Keratinocyte (primary cell): ENCODE data around the gene PRRC1. TPM values are rescaled to one million over a fixed set of nuclear protein-coding genes. Genes with fewer than 3 reads are reported as not detected.

Source experiments
- DNase-seq: peaks from one replicate; pipeline ENCODE4 v3.0.0-alpha.2; 2011; ENCODE audit warnings: low read depth, missing footprints, low spot score
- FAIRE-seq: peaks from 2 replicates; lab custom pipeline; 2011; peaks lifted over from hg19 to GRCh38; lab: Jason Lieb, UNC
- H2AFZ ChIP-seq: 2 replicates; pipeline ENCODE4 v1.6.0; 2012; ENCODE audit warnings: low read length, control low read depth, inconsistent platforms; ENCODE audit not compliant: control insufficient read depth
- H3K27ac ChIP-seq: 2 replicates; pipeline ENCODE4 v1.5.1; 2011; ENCODE audit warnings: low read length; ENCODE audit not compliant: control insufficient read depth, insufficient read depth
- H3K27me3 ChIP-seq: 3 replicates; pipeline ENCODE4 v1.6.0; 2011; ENCODE audit warnings: low read length; ENCODE audit not compliant: control insufficient read depth, insufficient read depth; ENCODE audit errors: extremely low read depth
- H3K36me3 ChIP-seq, 2 experiments: 2 replicates in 1 of 2; 3 replicates in 1 of 2; pipeline ENCODE4 v1.5.1; 2011; ENCODE audit warnings: low read length in 2 of 2, mild to moderate bottlenecking in 1 of 2; ENCODE audit not compliant: control insufficient read depth in 2 of 2, insufficient read depth in 2 of 2; ENCODE audit errors: extremely low read depth in 1 of 2
- H3K4me1 ChIP-seq: 3 replicates; pipeline ENCODE4 v1.5.1; 2011; ENCODE audit warnings: low read length; ENCODE audit not compliant: control insufficient read depth, insufficient read depth; ENCODE audit errors: extremely low read depth
- H3K4me2 ChIP-seq: 3 replicates; pipeline ENCODE4 v1.6.0; 2011; ENCODE audit warnings: low read depth, low read length; ENCODE audit not compliant: control insufficient read depth, insufficient read depth; ENCODE audit errors: extremely low read depth
- H3K4me3 ChIP-seq, 3 experiments: fragments of 200-600 bp in 1 of 3; sonication (generic) in 1 of 3; 2 replicates in 2 of 3; 3 replicates in 1 of 3; pipeline ENCODE4 v1.5.1; 2011 to 2016; ENCODE audit warnings: low read length in 3 of 3, mild to moderate bottlenecking in 3 of 3, control low read depth in 2 of 3, inconsistent platforms in 1 of 3, low read depth in 1 of 3, mixed read lengths in 1 of 3, mixed run types in 1 of 3, moderate library complexity in 1 of 3; ENCODE audit not compliant: control insufficient read depth in 2 of 3, insufficient read depth in 2 of 3; ENCODE audit errors: extremely low read depth in 1 of 3
- H3K79me2 ChIP-seq: 2 replicates; pipeline ENCODE4 v1.6.0; 2012; ENCODE audit warnings: low read length; ENCODE audit not compliant: control insufficient read depth, insufficient read depth
- H3K9ac ChIP-seq: 3 replicates; pipeline ENCODE4 v1.6.0; 2011; ENCODE audit warnings: low read length; ENCODE audit not compliant: control insufficient read depth, insufficient read depth; ENCODE audit errors: extremely low read depth
- H3K9me1 ChIP-seq: 3 replicates; pipeline ENCODE4 v1.6.0; 2011; ENCODE audit warnings: low read length; ENCODE audit not compliant: control insufficient read depth, insufficient read depth; ENCODE audit errors: extremely low read depth
- H3K9me3 ChIP-seq: 2 replicates; pipeline ENCODE4 v1.5.1; 2012; ENCODE audit warnings: low read depth, low read length; ENCODE audit not compliant: control insufficient read depth
- H4K20me1 ChIP-seq: 3 replicates; pipeline ENCODE4 v1.6.0; 2011; ENCODE audit warnings: low read length; ENCODE audit not compliant: control insufficient read depth, insufficient read depth; ENCODE audit errors: extremely low read depth
- CTCF ChIP-seq, 3 experiments: IDR thresholded peaks in 1 of 3; conservative IDR thresholded peaks in 1 of 3; optimal IDR thresholded peaks in 1 of 3; 2 replicates in 2 of 3; 3 replicates in 1 of 3; pipeline versions ENCODE3 to v1.5.1; 2011; ENCODE audit warnings: low read length in 3 of 3, mild to moderate bottlenecking in 3 of 3, moderate library complexity in 2 of 3, control low read depth in 1 of 3, inconsistent platforms in 1 of 3; ENCODE audit not compliant: insufficient read depth in 2 of 3; ENCODE audit errors: extremely low read depth in 1 of 3
- EZH2 ChIP-seq: IDR thresholded peaks from one replicate; pipeline ENCODE4 v1.6.1; 2012; ENCODE audit warnings: inconsistent platforms, mild to moderate bottlenecking, low read length, moderate library complexity
- dilution Hi-C: fragments of 300-500 bp; cut with MboI; formaldehyde crosslinking; loops from one replicate; pipeline ENCODE4 v1.7.0; 2020; ENCODE audit warnings: low sequenced_read_pairs; ENCODE audit not compliant: extremely low pct_ligation_motif_present
- polyA plus RNA-seq, 5 experiments: library from polyadenylated mRNA; depleted of rRNA in 3 of 5; stranded (reverse) in 3 of 5; stranded (forward) in 1 of 5; unstranded in 1 of 5; fragments of >200 nt; gene quantifications; 1 replicate in 1 of 5; 2 replicates in 3 of 5; 3 replicates in 1 of 5; pipeline versions ENCODE4 v1.2.1 to v1.2.3, GENCODE V29; 2011 to 2012; ENCODE audit warnings: missing spikeins in 2 of 5, low read depth in 1 of 5, low replicate concordance in 1 of 5

The PRRC1 gene
- polyA plus RNA-seq, 1 donor (not counting 4 experiments of a cell fraction or from before 2014, with no cell fraction given), result 48.6 TPM

GRCh38 chr5:127525181-127525580 lies 7.7 kb downstream of the PRRC1 start:
- no peak for DNase-seq
- dilution Hi-C loops, result no loop called here
- Histone ChIP-seq H4K20me1 (no peaks in the 10 kb centered on the region), H2AFZ (no peak overlapping the region), H3K79me2 (peaks cover 31% of the 10 kb centered on the region), H3K27ac (no peak overlapping the region), H3K4me2 (no peak overlapping the region), H3K9me1 (no peaks in the 10 kb centered on the region), H3K36me3 (peaks cover 6 to 20% of the 10 kb centered on the region in 2 experiments), H3K9me3 (peaks cover 3% of the 10 kb centered on the region), H3K27me3 (no peaks in the 10 kb centered on the region), H3K4me3 (no peak overlapping the region), H3K4me1 (no peaks in the 10 kb centered on the region), H3K9ac (no peak overlapping the region)
- TF ChIP-seq CTCF (optimal IDR thresholded peaks at IDR 0.05 in 1 of 3, IDR thresholded peaks at IDR 0.05 in 1 of 3, conservative IDR thresholded peaks at IDR 0.05 in 1 of 3; ENCODE audit: extremely low read depth in 1 of 3, insufficient read depth in 2 of 3, low read length in 3 of 3), result no peak
- no peak for TF ChIP-seq EZH2
- FAIRE-seq, result no peak

GRCh38 chr5:127529904-127530682 lies 12.7 kb downstream of the PRRC1 start:
- DNase-seq, result no peak
- TF ChIP-seq CTCF (optimal IDR thresholded peaks at IDR 0.05 in 1 of 3, IDR thresholded peaks at IDR 0.05 in 1 of 3, conservative IDR thresholded peaks at IDR 0.05 in 1 of 3; ENCODE audit: extremely low read depth in 1 of 3, insufficient read depth in 2 of 3, low read length in 3 of 3) (no peak), EZH2 (no peak)
- Histone ChIP-seq H3K9me1 (no peaks in the 10 kb centered on the region), H2AFZ (no peak overlapping the region), H3K4me2 (no peak overlapping the region), H3K79me2 (no peaks in the 10 kb centered on the region), H3K4me3 (no peak overlapping the region), H3K27ac (no peak overlapping the region), H3K4me1 (no peaks in the 10 kb centered on the region), H3K27me3 (no peaks in the 10 kb centered on the region), H3K9ac (no peak overlapping the region), H3K36me3 (peaks cover 4 to 20% of the 10 kb centered on the region in 2 experiments), H4K20me1 (no peaks in the 10 kb centered on the region), H3K9me3 (no peaks in the 10 kb centered on the region)
- FAIRE-seq, result no peak
- dilution Hi-C loops, result no loop called here
